K562 (cell line): Measurements from ENCODE around the gene KIAA1958. TPM values are rescaled to one million over a fixed set of nuclear protein-coding genes. Genes with fewer than 3 reads are reported as not detected.

ENCODE experiments used
- CAMTA2 ChIP-seq: fragments of 250-450 bp; sonication (Bioruptor Pico); conservative IDR thresholded peaks from 2 replicates; pipeline ENCODE4 v1.5.1; 2022
- CBX8 ChIP-seq: fragments of 200-600 bp; sonication (generic); IDR thresholded peaks from 2 replicates; pipeline ENCODE4 v1.6.1; 2012; ENCODE audit warnings: borderline replicate concordance, mixed run types, low read depth, mild to moderate bottlenecking, moderate library complexity, mixed read lengths, low read length, control low read depth, inconsistent platforms; ENCODE audit not compliant: poor library complexity, severe bottlenecking; ENCODE audit errors: extremely low read depth
- CCNT2 ChIP-seq: IDR thresholded peaks from 2 replicates; pipeline ENCODE4 v1.6.1; 2011; ENCODE audit warnings: borderline replicate concordance, low read depth, mild to moderate bottlenecking, moderate library complexity, mixed read lengths, low read length; ENCODE audit not compliant: insufficient read length; ENCODE audit errors: extremely low read depth
- CTBP1 ChIP-seq: fragments of 450-650 bp; IDR thresholded peaks from 2 replicates; pipeline ENCODE4 v1.6.1; 2016; ENCODE audit warnings: borderline replicate concordance
- HNRNPK ChIP-seq: fragments of 200-400 bp; formaldehyde crosslinking; IDR thresholded peaks from one replicate; pipeline ENCODE4 v1.6.1; 2018; ENCODE audit warnings: mild to moderate bottlenecking, low read depth, low read length; ENCODE audit not compliant: poor library complexity, severe bottlenecking
- MEF2A ChIP-seq: IDR thresholded peaks from 2 replicates; pipeline ENCODE4 v1.6.1; 2011; ENCODE audit warnings: low read depth, mild to moderate bottlenecking, low read length, moderate library complexity; ENCODE audit not compliant: control insufficient read depth
- RB1 ChIP-seq: fragments of 450-650 bp; IDR thresholded peaks from 2 replicates; pipeline ENCODE4 v1.6.1; 2017; ENCODE audit warnings: low read depth, mild to moderate bottlenecking
- SP2 ChIP-seq: IDR thresholded peaks from 2 replicates; pipeline ENCODE4 v1.6.1; 2011; ENCODE audit warnings: mild to moderate bottlenecking, low read depth, low read length, moderate library complexity; ENCODE audit not compliant: poor library complexity, severe bottlenecking; ENCODE audit errors: extremely low read depth
- TCFL5 ChIP-seq: fragments of 250-450 bp; sonication (Bioruptor Pico); conservative IDR thresholded peaks from 2 replicates; pipeline ENCODE4 v1.6.1; 2021; ENCODE audit warnings: mild to moderate bottlenecking, moderate library complexity, matching md5 sums
- ZNF444 ChIP-seq: fragments of 250-450 bp; sonication (Bioruptor Pico); IDR thresholded peaks from 2 replicates; pipeline ENCODE4 v1.4.0; 2020; ENCODE audit warnings: mild to moderate bottlenecking, moderate library complexity
- ZNF717 ChIP-seq: fragments of 250-450 bp; sonication (Bioruptor Pico); IDR thresholded peaks from 2 replicates; pipeline ENCODE4 v1.5.0; 2021
- polyA plus RNA-seq, 8 experiments: library from polyadenylated mRNA; depleted of rRNA in 4 of 8; stranded (reverse) in 5 of 8; unstranded in 3 of 8; fragments of >200 nt; fragmentation: Nextera tagmentation in 2 of 8; fragmentation: Illumina TruSeq in 1 of 8; extraction: Ambion mirVana in 2 of 8; extraction: Trizol in 1 of 8; gene quantifications; 2 replicates each; pipeline versions ENCODE4 v1.2.1 to v1.2.3, GENCODE V29; 2011 to 2014; ENCODE audit warnings: inconsistent platforms in 1 of 8, missing spikeins in 1 of 8
- total RNA-seq, 7 experiments: library from RNA; depleted of rRNA in 6 of 7; stranded (reverse); fragments of >200 nt in 6 of 7; fragmentation: Illumina TruSeq in 2 of 7; extraction: Trizol in 2 of 7; gene quantifications; 2 replicates each; pipeline versions ENCODE4 v1.2.1 to v1.2.3, GENCODE V29; 2011 to 2021; ENCODE audit warnings: low replicate concordance in 1 of 7
- TF ChIP-seq, protein P1 (sequence below): sonication (generic); formaldehyde crosslinking; IDR thresholded peaks from 2 replicates; pipeline ENCODE4 v1.8.1; 2023; ENCODE audit warnings: mild to moderate bottlenecking, missing genetic modification reagents
- TF ChIP-seq, protein P2 (sequence below): sonication (generic); formaldehyde crosslinking; IDR thresholded peaks from 2 replicates; pipeline ENCODE4 v1.8.1; 2023; ENCODE audit warnings: mild to moderate bottlenecking, missing genetic modification reagents
- TF ChIP-seq, protein P3 (sequence below): fragments of 250-450 bp; sonication (Bioruptor Pico); IDR thresholded peaks from 2 replicates; pipeline ENCODE4 v1.4.0; 2020; ENCODE audit warnings: borderline replicate concordance
- TF ChIP-seq, protein P4 (sequence below): fragments of 450-650 bp; formaldehyde crosslinking; IDR thresholded peaks from 2 replicates; pipeline ENCODE4 v1.4.0; 2022; ENCODE audit warnings: mild to moderate bottlenecking, moderate library complexity
- TF ChIP-seq, protein P5 (sequence below): fragments of 450-650 bp; formaldehyde crosslinking; IDR thresholded peaks from 2 replicates; pipeline ENCODE4 v1.4.0; 2020; ENCODE audit warnings: mild to moderate bottlenecking
- TF ChIP-seq, protein P6 (sequence below): fragments of 250-450 bp; sonication (Bioruptor Pico); IDR thresholded peaks from 2 replicates; pipeline ENCODE4 v1.5.0; 2021; ENCODE audit warnings: mild to moderate bottlenecking, borderline replicate concordance

KIAA1958 gene
- total and polyA plus RNA-seq, 9 of the 15 experiments (the other 6 are each of a cell fraction or from before 2014, with no cell fraction given), result 1.1 to 16.0 (median 10.1) TPM

DNA sequence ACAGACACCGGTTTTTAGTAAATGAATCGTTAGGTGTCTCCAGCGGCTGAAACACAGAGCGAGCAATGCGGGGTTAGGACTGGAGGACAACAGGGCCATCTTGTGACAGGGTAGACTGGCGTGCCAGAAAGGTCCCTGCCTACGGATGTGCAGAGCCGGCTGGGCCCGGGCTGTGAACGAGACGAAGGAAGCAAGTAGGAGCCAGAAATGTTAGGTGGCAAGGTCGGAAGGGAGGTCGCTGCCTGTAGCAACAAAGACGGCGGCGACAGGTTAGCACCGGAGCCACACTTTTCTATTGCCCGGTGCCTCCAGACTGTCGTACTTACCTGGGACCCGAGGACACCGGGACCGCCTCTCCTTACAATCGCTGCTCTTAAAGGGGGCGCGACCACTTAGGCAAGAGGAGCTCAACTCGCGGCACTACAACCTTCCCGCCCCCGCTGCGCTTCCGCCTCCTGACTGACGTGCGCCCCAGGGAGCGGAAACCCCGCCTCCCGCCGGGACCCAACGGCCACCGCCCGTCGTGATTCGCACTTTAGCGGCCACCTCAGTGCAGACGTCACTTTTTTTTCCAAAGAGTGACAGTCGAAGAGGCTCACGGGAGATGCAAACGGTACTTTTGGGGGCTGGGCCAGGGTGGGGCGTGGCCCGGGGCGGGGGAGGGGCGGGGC lies 231.2 kb downstream of the KIAA1958 start, which contains the start of gene INIP (continued):
- TF ChIP-seq, protein P1, sequence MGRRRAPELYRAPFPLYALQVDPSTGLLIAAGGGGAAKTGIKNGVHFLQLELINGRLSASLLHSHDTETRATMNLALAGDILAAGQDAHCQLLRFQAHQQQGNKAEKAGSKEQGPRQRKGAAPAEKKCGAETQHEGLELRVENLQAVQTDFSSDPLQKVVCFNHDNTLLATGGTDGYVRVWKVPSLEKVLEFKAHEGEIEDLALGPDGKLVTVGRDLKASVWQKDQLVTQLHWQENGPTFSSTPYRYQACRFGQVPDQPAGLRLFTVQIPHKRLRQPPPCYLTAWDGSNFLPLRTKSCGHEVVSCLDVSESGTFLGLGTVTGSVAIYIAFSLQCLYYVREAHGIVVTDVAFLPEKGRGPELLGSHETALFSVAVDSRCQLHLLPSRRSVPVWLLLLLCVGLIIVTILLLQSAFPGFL (CRISPR knock-in tag), result no peak
- TF ChIP-seq RB1, result peak; percentile 46; the same call in 1 of the 2 replicates
- TF ChIP-seq, protein P2, sequence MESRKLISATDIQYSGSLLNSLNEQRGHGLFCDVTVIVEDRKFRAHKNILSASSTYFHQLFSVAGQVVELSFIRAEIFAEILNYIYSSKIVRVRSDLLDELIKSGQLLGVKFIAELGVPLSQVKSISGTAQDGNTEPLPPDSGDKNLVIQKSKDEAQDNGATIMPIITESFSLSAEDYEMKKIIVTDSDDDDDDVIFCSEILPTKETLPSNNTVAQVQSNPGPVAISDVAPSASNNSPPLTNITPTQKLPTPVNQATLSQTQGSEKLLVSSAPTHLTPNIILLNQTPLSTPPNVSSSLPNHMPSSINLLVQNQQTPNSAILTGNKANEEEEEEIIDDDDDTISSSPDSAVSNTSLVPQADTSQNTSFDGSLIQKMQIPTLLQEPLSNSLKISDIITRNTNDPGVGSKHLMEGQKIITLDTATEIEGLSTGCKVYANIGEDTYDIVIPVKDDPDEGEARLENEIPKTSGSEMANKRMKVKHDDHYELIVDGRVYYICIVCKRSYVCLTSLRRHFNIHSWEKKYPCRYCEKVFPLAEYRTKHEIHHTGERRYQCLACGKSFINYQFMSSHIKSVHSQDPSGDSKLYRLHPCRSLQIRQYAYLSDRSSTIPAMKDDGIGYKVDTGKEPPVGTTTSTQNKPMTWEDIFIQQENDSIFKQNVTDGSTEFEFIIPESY (CRISPR knock-in tag), result no peak
- TF ChIP-seq SP2, result peak; percentile 54
- TF ChIP-seq, protein P3, sequence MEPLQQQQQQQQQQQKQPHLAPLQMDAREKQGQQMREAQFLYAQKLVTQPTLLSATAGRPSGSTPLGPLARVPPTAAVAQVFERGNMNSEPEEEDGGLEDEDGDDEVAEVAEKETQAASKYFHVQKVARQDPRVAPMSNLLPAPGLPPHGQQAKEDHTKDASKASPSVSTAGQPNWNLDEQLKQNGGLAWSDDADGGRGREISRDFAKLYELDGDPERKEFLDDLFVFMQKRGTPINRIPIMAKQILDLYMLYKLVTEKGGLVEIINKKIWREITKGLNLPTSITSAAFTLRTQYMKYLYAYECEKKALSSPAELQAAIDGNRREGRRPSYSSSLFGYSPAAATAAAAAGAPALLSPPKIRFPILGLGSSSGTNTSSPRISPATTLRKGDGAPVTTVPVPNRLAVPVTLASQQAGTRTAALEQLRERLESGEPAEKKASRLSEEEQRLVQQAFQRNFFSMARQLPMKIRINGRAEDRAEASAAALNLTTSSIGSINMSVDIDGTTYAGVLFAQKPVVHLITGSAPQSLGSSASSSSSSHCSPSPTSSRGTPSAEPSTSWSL, result no peak
- TF ChIP-seq CBX8, result no peak
- TF ChIP-seq, protein P4, sequence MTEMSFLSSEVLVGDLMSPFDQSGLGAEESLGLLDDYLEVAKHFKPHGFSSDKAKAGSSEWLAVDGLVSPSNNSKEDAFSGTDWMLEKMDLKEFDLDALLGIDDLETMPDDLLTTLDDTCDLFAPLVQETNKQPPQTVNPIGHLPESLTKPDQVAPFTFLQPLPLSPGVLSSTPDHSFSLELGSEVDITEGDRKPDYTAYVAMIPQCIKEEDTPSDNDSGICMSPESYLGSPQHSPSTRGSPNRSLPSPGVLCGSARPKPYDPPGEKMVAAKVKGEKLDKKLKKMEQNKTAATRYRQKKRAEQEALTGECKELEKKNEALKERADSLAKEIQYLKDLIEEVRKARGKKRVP (CRISPR knock-in tag), result no peak
- peak; percentile 56; the same call in 1 of the 2 replicates for TF ChIP-seq CTBP1
- TF ChIP-seq CAMTA2, result no peak
- no peak for TF ChIP-seq HNRNPK
- no peak for TF ChIP-seq ZNF444 (CRISPR knock-in tag)
- TF ChIP-seq ZNF717 (CRISPR knock-in tag), result 0 out of 2 replicates have a peak, but pooled peaks have one; percentile 19
- TF ChIP-seq, protein P5, sequence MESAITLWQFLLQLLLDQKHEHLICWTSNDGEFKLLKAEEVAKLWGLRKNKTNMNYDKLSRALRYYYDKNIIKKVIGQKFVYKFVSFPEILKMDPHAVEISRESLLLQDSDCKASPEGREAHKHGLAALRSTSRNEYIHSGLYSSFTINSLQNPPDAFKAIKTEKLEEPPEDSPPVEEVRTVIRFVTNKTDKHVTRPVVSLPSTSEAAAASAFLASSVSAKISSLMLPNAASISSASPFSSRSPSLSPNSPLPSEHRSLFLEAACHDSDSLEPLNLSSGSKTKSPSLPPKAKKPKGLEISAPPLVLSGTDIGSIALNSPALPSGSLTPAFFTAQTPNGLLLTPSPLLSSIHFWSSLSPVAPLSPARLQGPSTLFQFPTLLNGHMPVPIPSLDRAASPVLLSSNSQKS (CRISPR knock-in tag), result no peak
- TF ChIP-seq, protein P6, sequence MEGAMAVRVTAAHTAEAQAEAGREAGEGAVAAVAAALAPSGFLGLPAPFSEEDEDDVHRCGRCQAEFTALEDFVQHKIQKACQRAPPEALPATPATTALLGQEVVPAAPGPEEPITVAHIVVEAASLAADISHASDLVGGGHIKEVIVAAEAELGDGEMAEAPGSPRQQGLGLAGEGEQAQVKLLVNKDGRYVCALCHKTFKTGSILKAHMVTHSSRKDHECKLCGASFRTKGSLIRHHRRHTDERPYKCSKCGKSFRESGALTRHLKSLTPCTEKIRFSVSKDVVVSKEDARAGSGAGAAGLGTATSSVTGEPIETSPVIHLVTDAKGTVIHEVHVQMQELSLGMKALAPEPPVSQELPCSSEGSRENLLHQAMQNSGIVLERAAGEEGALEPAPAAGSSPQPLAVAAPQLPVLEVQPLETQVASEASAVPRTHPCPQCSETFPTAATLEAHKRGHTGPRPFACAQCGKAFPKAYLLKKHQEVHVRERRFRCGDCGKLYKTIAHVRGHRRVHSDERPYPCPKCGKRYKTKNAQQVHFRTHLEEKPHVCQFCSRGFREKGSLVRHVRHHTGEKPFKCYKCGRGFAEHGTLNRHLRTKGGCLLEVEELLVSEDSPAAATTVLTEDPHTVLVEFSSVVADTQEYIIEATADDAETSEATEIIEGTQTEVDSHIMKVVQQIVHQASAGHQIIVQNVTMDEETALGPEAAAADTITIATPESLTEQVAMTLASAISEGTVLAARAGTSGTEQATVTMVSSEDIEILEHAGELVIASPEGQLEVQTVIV, result no peak
- no peak for TF ChIP-seq MEF2A
- no peak for TF ChIP-seq TCFL5 (CRISPR knock-in tag)
- TF ChIP-seq CCNT2, result peak; percentile 68
